ENCODE measurements around the gene ZNF136.

Gene ZNF136

GRCh38 chr19:12162882-12163806 is at the start of gene ZNF136:
Gene ZNF136 (plus strand): TSS chr19:12163096. CDS start chr19:12163204, 108 bp downstream.
- DNase-seq: peak; percentile 87

DNA sequence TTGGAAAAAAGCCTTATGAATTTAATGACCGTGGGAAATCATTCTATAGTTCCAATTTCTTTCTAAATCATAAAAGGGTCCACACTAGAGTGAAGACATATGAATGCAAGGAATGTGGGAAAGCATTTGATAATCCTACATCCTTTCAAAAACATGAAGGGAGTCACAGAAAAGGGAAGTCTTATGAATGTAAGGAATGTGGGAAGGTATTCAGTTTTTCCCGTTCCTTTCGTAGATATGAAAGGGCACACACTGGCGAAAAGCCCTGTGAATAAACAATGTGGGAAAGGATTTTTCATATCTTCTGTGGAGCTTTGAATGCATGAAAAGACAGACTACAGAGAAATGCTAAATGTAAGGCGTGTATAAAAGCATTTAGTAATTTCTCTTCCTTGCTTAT is 49.8 kb upstream of the ZNF136 start:
- no peak for DNase-seq

DNA sequence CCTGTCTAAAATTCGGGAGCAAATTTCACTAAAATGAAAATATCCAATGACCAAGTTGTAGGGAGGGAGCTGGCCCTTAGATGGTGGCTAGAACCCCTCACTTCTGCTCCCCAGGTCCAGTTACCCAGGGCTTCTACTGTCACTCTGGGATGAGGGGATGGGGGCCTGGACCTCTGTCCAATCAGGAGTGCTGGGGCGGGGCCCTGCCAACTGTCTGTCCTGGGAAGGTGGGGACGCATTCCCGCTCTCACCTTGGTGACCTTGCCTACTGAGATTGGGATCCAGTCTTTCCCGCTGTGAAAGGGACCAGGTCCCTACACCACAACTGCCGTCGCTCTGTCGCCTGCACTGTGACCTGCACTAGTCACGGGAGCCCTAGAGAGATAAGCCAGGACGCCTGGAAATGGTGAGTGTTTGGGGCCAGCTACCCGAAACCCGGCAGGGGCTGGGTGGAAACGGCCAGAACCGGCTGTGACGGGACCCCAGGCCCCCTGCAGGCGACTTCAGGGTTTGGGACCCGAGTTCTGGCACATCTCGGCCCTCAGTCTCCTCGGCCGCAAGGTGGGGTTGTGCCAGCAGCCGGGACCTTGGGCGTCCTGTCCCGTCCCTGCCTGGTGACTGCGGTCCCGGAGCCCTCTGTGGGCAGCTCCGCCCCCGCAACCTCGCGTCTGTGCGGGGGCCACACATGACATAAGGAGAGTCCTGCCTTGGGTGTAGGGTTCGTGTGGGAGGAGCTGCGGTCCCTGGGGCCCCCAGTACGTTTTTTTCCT is 45.5 kb upstream of the ZNF136 start:
- no peak for DNase-seq

DNA sequence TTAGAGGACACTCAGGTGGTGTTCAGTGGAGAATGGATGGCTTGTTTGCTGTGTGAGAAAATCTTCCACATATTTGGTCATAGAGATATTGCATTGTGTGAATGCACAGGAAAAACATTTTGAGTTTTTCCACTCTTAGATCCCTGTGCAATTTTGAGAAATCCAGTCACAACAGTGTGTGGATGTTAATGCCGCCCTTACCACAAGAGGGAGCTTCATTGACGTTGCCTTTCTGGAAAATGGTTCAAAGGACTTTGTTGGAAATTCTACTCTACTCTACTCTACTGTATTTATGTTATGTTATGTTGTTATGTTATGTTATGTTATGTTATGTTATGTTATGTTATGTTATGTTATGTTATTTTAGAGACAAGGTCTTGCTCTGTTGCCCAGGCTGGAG is 36.2 kb upstream of the ZNF136 start:
- DNase-seq: no peak

DNA sequence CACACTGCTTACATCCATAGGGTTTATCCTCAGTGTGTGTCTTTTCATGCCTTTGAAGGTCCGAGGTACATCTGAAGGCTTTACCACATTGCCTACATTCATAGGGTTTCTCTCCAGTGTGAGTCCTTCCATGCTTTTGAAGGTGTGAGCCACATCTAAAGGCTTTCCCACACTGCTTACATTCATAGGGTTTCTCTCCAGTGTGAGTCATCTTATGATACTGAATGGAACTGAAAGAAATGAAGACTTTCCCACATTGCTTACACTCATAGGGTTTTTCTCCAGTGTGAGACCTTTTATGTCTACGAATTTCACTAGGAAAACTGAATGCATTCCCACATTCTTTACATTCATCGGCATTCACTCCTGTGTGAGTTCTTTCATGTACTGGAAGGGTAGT is 29.8 kb upstream of the ZNF136 start:
- DNase-seq: no peak

GRCh38 chr19:12137221-12137940 is 25.5 kb upstream of the ZNF136 start:
- no peak for DNase-seq

GRCh38 chr19:12139269-12139668 is 23.6 kb upstream of the ZNF136 start:
- no peak for DNase-seq

DNA sequence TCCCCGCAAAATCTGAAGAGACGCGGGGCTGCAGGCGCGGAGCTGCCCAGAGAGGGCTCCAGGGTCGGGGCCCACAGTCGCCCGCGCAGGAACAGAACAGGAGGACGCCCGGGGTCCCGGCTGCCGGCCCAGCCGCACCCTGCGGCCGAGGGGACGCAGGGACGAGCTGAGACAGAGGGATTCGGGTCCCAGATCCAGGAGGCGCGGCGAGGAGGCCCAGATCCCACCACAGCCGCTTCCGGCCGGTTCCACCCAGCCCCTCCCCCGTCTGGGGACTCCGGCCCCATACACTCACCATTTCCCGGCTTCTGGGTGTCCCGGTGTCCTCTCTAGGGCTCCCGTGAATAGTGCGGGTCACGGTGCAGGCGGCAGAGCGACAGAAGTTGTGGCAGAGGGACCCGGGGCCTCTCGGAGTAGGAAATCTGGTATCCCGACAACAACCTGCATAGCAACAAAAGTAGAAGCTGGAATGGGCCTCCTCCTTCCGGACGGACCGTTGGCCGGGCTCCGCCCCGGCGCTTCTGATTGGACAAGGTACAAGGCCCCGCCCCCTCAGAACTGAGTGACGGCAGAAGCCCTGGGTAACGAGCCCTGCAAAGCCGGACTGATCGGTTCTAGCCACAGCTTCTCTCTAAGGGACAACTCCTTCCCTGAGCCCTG is 22.9 kb upstream of the ZNF136 start, which contains the start of gene ZNF20:
Gene ZNF20 (minus strand): TSS at position 466 of the 660 bp plus-strand sequence. CDS start 168 bp downstream, at position 298.
- peak; percentile 88 for DNase-seq

GRCh38 chr19:12140545-12141404 is 22.1 kb upstream of the ZNF136 start:
- DNase-seq: peak; percentile 83

- DNase-seq: no peak
Observed at GRCh38 chr19:12141405-12141736, 21.5 kb upstream of the ZNF136 start.

DNA sequence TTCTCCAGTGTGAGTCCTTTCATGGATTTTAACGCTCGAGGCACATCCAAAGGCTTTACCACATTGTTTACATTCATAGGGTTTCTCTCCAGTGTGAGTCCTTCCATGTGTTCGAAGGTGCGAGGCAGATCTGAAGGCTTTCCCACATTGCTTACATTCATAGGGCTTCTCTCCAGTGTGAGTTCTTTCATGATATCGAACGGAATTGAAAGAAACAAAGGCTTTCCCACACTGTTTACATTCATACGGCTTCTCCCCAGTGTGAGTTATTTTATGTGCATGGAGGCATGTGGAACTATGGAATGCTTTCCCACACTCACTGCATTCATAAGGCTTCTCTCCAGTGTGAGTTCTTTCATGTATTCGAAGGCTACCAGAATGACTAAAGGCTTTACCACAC is 17.5 kb upstream of the ZNF136 start:
- DNase-seq: no peak

DNA sequence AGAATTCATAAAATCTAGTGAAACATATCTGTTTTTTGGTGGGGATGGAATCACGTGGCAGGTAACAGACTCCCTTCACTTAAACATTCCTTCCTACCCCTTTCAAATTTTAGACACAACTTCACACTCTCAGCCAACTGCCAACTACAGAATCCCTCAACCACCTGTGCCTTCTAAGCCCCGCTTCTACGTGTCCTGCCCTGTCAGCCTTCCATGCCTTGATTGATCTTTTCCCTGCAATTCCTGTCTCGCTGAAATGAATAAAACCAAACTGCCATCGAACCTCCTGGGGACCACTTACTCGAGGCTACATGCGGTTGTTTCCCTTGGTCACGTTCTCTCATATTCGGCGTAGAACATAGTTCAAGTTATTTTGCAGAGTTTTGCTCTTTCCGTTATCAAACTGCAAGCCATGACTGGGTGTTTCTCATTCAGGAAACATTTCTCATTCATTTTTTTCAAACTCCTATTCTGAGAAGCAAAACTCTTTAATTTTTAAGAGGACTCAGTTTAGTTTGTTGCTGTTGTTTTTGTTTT is 7.5 kb upstream of the ZNF136 start:
- no peak for DNase-seq

DNA sequence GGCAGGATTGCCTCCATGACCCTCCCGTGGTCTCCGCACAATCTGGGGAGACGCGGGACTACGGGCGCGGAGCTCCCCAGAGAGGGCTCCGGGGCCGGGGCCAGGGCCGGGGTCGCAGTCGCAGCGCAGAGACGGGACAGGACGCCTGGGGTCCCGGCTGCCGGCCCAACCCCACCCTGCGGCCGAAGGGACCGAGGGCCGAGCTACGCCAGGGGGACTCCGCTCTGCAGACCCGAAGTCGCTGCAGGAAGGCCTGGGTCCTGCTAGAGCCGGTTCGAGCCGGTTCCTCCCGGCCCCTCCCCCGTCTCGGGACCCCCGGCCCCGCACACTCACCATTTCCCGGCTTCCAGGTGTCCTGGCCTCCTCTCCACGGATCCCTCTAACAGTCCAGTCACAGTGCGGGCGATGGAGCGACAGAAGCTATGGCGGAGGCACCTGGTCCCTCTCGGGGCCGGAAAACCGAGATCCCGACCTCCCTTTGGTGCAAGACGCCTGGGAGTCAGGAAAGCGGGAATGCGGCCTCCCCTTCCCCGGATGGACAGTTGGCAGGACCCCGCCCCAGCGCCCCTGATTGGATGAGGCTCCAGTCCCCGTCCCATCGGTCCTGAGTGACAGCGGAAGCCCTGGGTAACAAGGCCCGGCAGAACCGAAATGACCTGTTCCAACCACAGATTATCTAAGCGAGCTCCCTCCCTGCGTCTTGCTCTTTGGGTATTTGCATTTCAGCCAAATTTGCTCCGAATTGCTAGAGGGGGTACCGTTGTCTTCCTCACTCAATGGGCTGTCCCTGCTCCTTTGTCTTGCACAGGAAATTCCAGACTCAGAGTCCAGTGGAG is 6.5 kb upstream of the ZNF136 start, which contains the start of gene ZNF625:
Gene ZNF625 (minus strand): TSS at position 512 of the 836 bp plus-strand sequence. CDS start 176 bp downstream, at position 336.
- peak; percentile 29 for DNase-seq

DNA sequence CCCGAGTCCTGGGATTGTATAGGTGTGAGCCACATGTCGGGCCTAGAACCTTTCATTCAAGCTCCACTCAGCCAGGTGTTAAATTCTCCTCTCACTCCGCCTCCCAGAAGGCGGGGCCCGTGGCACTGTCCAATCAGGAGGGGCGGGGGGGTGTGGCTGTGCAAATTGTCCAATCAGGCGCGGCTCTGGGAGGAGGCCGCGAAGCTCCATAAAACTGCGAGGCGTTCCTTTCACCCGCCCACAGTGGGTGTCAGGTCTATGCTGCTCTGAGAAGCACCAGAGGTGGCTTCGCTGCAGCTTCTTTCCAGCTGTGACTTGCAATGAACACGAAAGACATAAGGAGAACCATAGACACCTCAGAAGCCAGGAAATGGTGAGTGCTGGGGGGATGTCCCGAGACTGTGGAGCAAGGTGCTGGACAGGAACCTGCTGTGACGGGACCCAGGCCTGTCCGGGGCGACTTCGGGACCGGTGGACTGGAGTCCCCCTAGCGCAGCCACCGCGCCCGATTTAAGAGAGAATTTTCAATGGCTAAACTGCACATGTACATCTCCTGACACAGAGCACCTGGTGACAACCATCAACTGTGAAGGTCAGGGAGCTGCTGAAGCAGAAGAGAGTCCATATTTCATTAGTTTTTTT is 3.0 kb upstream of the ZNF136 start:
- no peak for DNase-seq

DNA sequence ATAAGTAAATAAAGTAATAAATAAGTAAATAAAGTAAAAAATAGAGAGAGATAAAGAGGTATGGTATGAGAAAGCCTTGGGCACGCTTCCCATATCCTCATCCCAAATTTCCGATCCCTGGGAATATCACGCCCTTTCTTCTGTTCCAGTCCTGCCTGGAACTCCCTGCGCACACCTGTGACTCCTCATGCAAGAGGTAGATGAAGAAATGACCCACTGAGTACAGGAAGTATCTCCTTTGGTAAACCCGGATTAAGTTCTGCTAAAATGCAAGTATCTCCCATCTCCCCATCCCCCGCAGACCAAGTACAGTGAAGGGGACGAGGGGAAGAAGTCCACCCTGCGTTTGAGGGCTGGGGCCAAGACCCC is 399 bp upstream of the ZNF136 start:
- no peak for DNase-seq

- DNase-seq: no peak
Observed at GRCh38 chr19:12163826-12164225, 930 bp downstream of the ZNF136 start.

DNA sequence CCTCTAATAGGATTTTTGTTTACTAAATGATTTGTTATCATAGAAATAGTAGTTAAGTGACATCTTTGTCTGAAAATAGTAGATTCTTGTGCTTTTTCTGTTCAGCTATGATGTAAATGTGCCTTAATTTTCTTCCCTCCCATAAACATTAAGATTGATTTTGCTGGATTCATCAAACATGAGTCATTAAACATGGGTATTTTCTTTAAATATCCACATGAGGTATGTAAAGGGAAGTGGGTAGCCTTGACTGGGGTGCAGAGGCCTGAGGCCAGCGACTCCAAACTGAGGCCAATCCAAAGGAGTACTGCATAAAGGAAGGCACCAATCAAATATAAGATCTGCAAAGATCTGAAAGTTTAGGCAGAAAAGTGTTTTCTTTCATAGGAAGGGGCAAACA is 3.7 kb downstream of the ZNF136 start:
- DNase-seq: no peak

- no peak for DNase-seq
Observed at GRCh38 chr19:12180377-12180776, 17.5 kb downstream of the ZNF136 start.

- DNase-seq: no peak
Observed at GRCh38 chr19:12187625-12188024, 24.7 kb downstream of the ZNF136 start.

Measured in activated T-cell treated with anti-CD3 and anti-CD28 coated beads, Interleukin-2, amount 50 U/mL, for 1 hour (primary cell).